Jurkat, Clone E6-1 (cell line): ENCODE results near the gene CFAP65.

Experiments used
- DNase-seq: peaks from one replicate; pipeline ENCODE4 v3.0.0-alpha.2; 2011; ENCODE audit warnings: low read depth, low spot score
- H3K4me3 ChIP-seq: 2 replicates; pipeline ENCODE4 v1.5.1; 2011; ENCODE audit warnings: mild to moderate bottlenecking, low read length, control low read depth, moderate library complexity

Gene CFAP65

GRCh38 chr2:218996937-218997336 is 44.4 kb downstream of the CFAP65 start:
- no peak for DNase-seq
- H3K4me3 ChIP-seq: no peak overlapping the region

DNA sequence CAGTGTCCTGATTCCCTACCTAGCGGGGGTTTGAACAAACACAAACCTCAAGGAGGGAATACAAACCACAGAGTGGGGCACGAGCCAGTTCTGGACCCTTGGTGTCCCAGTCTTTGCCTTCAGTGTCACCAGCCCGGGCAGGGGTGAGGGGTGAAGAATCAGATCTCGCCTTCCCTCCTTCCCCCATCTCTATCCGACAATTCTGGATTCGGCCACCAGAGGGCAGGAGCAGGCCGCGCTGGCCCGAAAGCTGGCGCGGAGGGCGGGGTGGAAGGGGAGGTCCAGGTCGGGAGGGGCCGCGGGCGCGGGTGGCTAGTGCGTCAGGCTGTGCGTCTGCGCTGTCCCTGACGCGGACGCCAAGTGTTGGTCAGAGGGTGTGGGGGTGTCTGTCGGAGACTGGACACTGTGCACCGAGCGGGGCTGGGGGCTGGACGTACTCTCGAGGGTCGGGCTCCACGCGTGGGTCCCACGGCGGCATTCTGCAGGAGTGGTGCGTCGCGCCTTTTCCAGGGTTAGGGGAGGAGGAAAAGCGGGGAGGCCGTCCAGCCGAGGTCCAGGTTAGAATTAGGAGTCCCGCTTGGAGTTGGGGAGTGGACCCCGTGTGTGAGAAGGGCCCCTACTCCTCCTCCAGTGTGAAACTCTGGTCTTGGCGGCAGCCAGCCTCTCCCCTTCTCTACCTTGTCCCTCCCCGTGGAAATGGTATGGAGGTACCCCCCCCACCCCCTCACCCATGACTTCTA is 45.2 kb downstream of the CFAP65 start:
- DNase-seq: peak; percentile 50
- peak overlapping the region; percentile 24; the same call in 1 of the 2 replicates for H3K4me3 ChIP-seq

GRCh38 chr2:218995561-218995960 is 45.8 kb downstream of the CFAP65 start:
- no peak overlapping the region for H3K4me3 ChIP-seq
- DNase-seq: no peak

DNA sequence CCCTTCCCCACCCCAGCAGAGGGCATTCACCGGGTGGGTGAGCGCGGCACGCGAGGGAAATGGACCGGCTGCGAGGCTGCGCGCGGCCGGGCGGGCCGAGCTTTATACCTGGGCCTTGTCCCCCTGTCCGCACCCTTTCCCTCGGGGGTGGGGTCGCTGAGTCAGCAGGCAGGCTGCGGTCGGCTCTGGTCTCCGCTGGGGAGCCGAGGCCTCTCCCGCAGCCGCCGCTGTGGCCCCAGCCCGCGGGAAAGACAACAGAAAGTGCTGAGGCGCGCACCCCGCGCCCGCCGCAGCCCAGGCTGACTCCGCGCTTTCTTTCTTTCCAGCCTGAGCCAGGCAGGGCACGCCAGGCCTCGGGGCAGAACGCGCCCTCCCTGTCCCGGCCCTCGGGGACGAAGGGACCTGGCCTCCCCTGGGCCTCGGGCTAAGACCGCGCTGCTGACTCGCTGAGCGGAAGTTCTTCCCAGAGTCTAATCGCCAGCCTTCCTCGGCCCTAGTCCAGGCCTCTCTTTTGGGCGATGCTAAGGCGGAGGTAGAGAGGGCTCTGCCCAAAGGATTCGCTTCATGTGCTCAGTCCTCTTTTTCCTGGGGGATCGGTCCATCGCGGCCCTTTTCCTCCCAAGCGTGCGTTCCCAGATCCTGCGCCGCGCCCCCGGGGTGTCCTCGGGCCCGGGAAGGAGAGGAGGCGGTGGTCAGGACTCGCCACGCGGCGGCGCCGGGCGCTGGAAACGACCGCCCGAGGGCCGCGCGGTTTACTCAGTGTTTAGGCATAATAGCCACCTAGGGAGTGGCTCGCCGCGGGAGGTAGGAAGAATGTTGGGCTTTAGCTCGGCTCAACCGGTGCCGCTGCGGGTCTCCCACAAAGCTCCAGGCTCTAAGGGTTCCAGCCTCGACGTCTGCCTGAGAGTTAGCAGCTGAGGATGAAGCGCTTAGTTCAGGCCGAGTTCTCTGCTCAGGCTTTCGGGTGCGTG is 47.7 kb downstream of the CFAP65 start, which contains the start of gene CRYBA2:
CRYBA2 (minus strand) TSS at position 78 of the 971 bp plus-strand sequence. CDS start 246 bp downstream, outside the sequence.
- no peak for DNase-seq

DNA sequence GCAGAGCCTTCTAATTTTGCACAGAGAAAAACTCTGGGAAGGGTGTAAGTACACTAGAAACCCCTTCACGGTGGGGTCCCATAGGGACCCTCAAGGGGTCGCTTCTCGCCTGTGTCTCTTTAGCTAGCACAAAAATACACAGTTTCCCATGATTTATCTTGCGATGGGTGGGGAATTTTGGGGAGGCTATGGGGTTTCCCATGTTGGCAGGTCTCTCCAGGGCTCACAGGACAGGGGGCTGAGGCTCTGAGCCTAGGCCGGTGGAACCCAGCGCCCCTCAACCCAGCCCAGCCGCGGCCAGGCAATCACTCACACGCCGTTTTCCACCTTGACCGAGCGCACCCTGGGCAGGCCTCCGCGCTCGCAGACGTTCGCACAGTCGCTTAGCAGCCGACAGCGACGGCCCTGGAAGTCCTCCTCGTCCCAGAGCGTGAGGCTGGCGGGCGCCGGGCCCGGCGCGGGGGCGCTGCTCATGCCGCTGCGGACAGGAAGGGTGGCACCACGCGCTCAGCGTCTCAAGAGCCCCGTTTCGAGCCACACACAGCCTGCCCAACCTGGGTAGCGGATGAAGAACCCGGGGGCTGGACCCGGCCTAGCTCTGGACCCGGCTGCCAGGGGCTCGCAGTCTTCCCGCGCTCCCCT is 48.5 kb downstream of the CFAP65 start:
- DNase-seq: no peak
- H3K4me3 ChIP-seq: no peak overlapping the region

More for the DNA sequence above, 47.7 kb downstream of the CFAP65 start, which contains the start of gene CRYBA2:
- H3K4me3 ChIP-seq: no peak within 1 kb of the TSS

DNA sequence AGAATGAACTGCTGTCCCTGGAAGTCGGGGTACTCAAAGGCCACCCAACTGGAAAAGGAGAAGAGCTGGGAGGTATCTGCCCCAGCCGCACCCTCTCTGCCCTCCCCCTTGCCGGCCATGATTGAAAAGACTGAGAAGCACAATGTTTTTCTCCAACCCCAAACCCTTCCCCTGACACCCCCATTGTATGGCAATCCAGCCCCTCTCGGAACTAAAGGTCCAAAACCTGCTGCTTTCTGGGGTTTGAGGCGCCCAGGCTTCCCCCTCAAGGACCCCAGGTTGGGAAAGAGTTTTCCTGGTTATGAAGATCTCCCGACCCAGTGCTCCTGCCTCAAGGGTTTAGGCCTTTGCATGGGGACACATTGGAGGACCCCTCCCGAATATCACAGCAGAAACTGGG is 49.1 kb downstream of the CFAP65 start:
- DNase-seq: no peak
- no peak overlapping the region for H3K4me3 ChIP-seq

- no peak overlapping the region for H3K4me3 ChIP-seq
- DNase-seq: no peak
Measured at GRCh38 chr2:218991674-218992168, 49.6 kb downstream of the CFAP65 start.

GRCh38 chr2:218990612-218991011 is 50.7 kb downstream of the CFAP65 start:
- DNase-seq: no peak
- H3K4me3 ChIP-seq: no peak overlapping the region

DNA sequence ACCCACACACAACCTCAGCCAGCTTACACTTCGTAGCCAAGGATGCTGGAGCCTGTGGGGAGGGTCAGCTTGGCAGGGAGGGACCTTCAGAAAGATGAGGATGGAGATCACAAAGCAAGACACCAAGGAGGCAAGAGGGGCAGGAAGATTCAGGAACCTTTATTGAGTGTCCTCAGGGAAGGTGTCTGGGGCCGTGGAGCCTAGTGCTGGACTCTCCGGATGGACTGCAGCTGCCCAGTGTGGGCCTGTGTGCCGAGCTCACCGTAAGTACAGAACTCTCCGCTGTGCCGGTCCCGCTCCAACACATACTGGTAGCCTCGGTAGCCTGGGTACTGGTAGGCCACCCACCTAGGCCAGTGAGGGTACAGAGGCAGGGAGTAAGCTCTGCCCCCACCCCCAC is 51.3 kb downstream of the CFAP65 start:
- H3K4me3 ChIP-seq: no peak overlapping the region
- no peak for DNase-seq

DNA sequence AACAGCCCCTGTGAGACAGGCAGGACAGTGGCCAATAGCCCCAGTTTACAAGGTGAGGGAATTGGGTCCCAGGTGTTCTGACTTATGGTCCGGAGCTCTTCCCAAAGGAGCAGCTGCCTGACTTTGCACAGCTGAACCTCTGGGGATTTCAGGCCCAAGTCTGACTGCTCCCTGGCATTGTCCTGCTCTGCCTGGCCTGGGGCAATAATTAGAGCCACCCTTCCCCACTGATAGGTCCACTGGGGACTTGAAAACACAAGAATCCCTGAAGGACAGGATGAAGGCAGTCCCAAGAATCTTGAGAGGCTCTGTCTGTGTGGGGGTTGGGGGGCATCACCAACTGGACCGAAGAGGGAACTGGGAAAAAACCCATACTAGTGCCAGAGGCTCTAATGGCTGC is 52.7 kb downstream of the CFAP65 start:
- no peak for DNase-seq
- H3K4me3 ChIP-seq: no peak overlapping the region

DNA sequence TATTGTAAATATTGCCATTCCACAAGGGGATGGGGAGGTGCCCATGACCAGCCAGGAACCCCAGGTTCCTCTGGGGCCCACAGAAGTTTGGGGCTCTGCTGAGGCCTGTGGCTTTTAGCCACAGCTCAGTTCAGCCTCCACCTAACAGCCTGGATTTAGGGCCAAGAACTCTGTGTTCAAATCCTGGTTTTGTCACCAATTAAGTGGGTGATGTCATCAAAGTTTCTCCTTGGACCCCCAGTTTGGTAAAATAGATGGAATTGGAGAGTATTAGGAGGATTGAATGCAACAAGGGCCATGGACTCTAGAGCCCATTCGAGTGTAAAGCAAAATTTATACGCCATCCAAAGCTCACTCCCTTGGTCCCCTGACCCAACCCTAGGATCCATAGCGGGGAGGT is 53.2 kb downstream of the CFAP65 start:
- H3K4me3 ChIP-seq: no peak overlapping the region
- no peak for DNase-seq

GRCh38 chr2:218986148-218986761 is 55.1 kb downstream of the CFAP65 start:
- DNase-seq: no peak
- no peak overlapping the region for H3K4me3 ChIP-seq

DNA sequence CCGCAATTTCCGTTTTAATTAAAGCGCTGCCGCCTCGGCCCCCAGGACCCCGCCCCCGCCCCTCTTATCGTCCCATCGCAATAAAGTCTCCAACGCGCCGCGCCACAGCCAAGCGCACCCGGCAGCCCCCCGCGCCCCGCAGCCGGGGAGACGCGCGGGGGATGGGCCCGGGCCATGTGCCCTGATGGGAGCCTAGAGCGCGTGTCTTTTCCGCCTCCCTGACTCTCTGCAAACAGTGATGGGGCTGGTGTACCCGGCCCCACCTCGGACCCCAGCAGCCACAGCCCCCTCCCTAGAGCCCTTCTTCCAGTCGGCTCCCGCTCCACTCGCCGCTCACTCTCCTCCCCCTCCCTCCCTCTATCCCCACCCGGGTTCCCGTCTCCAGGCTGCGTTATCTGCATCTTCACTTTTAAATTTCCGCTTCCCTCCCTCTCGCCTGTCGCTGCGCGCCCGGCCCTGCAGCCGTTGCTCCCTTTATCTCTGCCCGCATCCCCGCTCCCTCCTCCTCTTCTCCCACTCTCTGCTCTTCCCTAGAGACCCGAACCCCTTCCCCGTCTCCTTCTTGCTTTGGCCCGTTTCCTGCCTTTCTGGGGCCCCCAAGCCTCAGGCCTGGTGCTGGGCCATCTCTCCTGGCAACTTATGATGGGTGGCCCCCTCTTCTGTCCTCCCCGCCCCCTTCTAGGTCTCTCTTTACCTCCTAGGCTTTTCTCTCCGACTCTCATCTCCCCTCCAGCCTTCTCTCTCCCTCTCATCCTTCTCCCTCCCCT is 55.8 kb downstream of the CFAP65 start:
- DNase-seq: no peak
- no peak overlapping the region for H3K4me3 ChIP-seq

DNA sequence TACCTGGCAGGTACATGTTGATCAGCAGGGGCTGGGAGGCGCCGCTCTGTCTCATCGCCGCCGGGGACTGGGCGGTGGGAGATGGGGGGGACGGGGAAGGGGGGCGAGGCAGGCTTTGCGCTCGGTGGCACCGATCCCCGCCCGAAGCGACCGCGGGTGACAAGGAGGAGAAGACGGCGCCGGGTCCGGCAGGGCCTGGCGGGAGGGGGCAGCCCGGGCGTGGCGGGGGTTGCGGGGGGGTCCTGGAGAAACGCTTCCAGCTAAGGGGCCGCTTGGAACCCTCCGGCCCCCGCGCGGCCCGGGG is 56.3 kb downstream of the CFAP65 start, which contains the start of gene FEV:
FEV (minus strand) TSS at position 164 of the 304 bp plus-strand sequence; CDS start at position 55, 109 bp downstream.
- DNase-seq: no peak
- H3K4me3 ChIP-seq: no peak within 1 kb of the TSS

DNA sequence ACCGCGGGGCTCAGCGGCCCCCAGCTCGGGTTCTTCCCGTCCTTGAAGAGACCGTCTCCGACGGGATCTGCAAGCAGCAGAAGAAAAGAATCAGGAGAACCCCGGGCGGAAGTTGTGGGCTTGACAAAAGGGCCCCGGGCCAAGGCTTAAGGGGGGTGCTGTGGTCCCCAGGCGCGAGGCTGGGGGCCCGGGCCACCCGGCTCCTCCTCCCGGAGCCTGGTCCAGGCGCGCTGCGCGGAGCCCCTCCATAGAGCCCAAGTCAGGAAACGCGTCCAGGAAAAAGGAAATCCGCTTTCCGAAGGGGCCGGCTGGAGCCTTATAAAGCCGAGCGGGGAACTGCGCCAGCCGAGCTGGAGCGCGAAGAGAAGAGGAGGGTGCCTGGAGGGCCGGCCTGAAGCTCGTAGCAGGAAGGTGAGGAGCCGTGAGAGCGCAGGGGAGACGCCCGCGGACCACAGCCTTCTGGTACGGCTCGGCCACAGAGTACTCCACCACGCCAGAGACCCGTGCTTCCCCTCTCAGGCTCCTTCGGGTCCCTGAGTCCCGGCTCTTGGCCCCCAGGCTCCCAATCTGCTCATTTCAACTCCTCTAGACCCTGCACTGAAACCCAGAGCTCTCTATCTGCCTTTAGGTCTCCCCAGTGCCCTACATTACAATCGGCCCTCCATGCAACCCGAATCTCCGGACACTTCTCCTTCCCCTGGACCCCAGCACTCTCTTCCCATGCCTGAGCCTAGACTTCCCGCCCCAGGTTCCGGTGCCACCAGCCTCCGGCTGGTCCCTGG is 56.9 kb downstream of the CFAP65 start:
- H3K4me3 ChIP-seq: no peak overlapping the region
- DNase-seq: no peak

GRCh38 chr2:218983934-218984238 is 57.4 kb downstream of the CFAP65 start:
- no peak overlapping the region for H3K4me3 ChIP-seq
- no peak for DNase-seq

GRCh38 chr2:218983263-218983933 is 57.9 kb downstream of the CFAP65 start:
- H3K4me3 ChIP-seq: no peak overlapping the region
- DNase-seq: no peak
